Hepatocyte (in vitro differentiated cells): ENCODE measurements around the gene STXBP6.

ENCODE experiments used
- EZH2 ChIP-seq: fragments of 200-600 bp; sonication (generic); IDR thresholded peaks from 2 replicates; pipeline ENCODE4 v1.6.1; 2016; ENCODE audit warnings: antibody characterized with exemption, mild to moderate bottlenecking, borderline replicate concordance
- EZH2phosphoT487 ChIP-seq: fragments of 200-600 bp; sonication (generic); IDR thresholded peaks from one replicate; pipeline ENCODE4 v1.6.1; 2018; ENCODE audit warnings: antibody characterized with exemption, mild to moderate bottlenecking, low read depth, moderate library complexity; ENCODE audit not compliant: unreplicated experiment, severe bottlenecking
- TF ChIP-seq, protein P1 (sequence below): fragments of 200-600 bp; sonication (generic); IDR thresholded peaks from 2 replicates; pipeline ENCODE4 v1.5.1; 2016; ENCODE audit warnings: antibody characterized with exemption, mild to moderate bottlenecking; ENCODE audit not compliant: poor library complexity

DNA sequence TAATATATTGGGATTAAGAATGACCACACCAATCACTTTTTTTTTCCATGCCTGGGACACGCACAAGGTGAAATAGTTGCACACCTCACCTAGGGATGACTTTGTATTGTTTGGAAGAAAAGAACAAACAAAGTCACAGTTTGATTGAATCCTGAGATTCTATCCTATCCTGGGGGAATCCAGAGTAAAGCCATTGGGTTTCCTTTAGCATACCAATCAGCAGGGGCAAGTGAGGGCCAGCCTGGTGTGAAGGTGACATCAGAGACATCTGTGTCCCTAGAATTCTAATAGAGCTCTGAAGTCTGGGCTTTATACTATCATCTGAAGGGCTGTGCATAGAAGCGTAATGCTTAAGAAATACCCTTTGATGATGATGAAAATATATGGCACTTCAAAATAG lies 199.9 kb downstream of the STXBP6 start:
- TF ChIP-seq, protein P1, sequence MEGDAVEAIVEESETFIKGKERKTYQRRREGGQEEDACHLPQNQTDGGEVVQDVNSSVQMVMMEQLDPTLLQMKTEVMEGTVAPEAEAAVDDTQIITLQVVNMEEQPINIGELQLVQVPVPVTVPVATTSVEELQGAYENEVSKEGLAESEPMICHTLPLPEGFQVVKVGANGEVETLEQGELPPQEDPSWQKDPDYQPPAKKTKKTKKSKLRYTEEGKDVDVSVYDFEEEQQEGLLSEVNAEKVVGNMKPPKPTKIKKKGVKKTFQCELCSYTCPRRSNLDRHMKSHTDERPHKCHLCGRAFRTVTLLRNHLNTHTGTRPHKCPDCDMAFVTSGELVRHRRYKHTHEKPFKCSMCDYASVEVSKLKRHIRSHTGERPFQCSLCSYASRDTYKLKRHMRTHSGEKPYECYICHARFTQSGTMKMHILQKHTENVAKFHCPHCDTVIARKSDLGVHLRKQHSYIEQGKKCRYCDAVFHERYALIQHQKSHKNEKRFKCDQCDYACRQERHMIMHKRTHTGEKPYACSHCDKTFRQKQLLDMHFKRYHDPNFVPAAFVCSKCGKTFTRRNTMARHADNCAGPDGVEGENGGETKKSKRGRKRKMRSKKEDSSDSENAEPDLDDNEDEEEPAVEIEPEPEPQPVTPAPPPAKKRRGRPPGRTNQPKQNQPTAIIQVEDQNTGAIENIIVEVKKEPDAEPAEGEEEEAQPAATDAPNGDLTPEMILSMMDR: no peak
- TF ChIP-seq EZH2phosphoT487: no peak
- no peak for TF ChIP-seq EZH2
